HL-60 (cell line): Measurements from ENCODE around the gene CERS6.

Source experiments
- CTCF ChIP-seq: IDR thresholded peaks from one replicate; pipeline ENCODE4 v1.5.1; 2011; ENCODE audit warnings: low read length, control low read depth, inconsistent platforms; ENCODE audit not compliant: insufficient read depth
- GABPA ChIP-seq: IDR thresholded peaks from 2 replicates; pipeline ENCODE4 v1.6.1; 2012; ENCODE audit warnings: low read depth
- POLR2AphosphoS5 ChIP-seq: IDR thresholded peaks from 2 replicates; pipeline ENCODE4 v1.6.1; 2012; ENCODE audit warnings: low read depth
- REST ChIP-seq: IDR thresholded peaks from 2 replicates; pipeline ENCODE4 v1.6.1; 2012; ENCODE audit warnings: low read depth; ENCODE audit not compliant: insufficient replicate concordance
- SPI1 ChIP-seq: IDR thresholded peaks from 2 replicates; pipeline ENCODE4 v1.6.1; 2012; ENCODE audit warnings: low read depth, mild to moderate bottlenecking, borderline replicate concordance

GRCh38 chr2:168525020-168525419 lies 68.9 kb downstream of the CERS6 start:
- TF ChIP-seq POLR2AphosphoS5 (no peak), CTCF (no peak), GABPA (no peak), REST (no peak), SPI1 (no peak)
